ENCODE results near the gene PNLDC1. TPM values are rescaled to one million over a fixed set of nuclear protein-coding genes. Genes with fewer than 3 reads are reported as not detected.
A peak's percentile ranks its signal among the peaks of the same experiment; 100 is the strongest.
"Not testable (repeated sequence)": the region's sequence is repeated elsewhere in the genome, so short reads cannot be mapped to it uniquely, and the experiment has no call there.

PNLDC1 gene
- total and polyA plus RNA-seq, 2 donors, result 0.15 TPM; not detected in 1

GRCh38 chr6:159862103-159862502 is 62.0 kb downstream of the PNLDC1 start:
- Histone ChIP-seq H3K36me3 (ENCODE audit: insufficient read depth) (no peaks in the 10 kb centered on the region), H3K4me3 (ENCODE audit: low read depth, low read length) (no peak overlapping the region), H3K4me1 (ENCODE audit: insufficient read depth) (no peaks in the 10 kb centered on the region), H3K27ac (ENCODE audit: low read depth) (no peak overlapping the region)
- no peak for DNase-seq (ENCODE audit: extremely low spot score)
- WGBS, result 79% methylated on average over 5 of the region's 5 CpGs

- H3K27ac ChIP-seq (ENCODE audit: low read depth); H3K36me3 ChIP-seq (ENCODE audit: insufficient read depth); H3K4me1 ChIP-seq (ENCODE audit: insufficient read depth); H3K4me3 ChIP-seq (ENCODE audit: low read depth, low read length): not testable (repeated sequence)
- WGBS, result 27% methylated on average over 5 of the region's 5 CpGs
- DNase-seq (ENCODE audit: extremely low spot score), result peak; percentile 65
Observed at GRCh38 chr6:159863341-159863740, 63.3 kb downstream of the PNLDC1 start.

GRCh38 chr6:159865226-159865920 is 65.3 kb downstream of the PNLDC1 start:
- 86% methylated on average over 12 of the region's 12 CpGs for WGBS
- Histone ChIP-seq H3K36me3 (ENCODE audit: insufficient read depth) (no peaks in the 10 kb centered on the region), H3K27ac (ENCODE audit: low read depth) (no peak overlapping the region), H3K4me1 (ENCODE audit: insufficient read depth) (no peaks in the 10 kb centered on the region), H3K4me3 (ENCODE audit: low read depth, low read length) (no peak overlapping the region)
- no peak for DNase-seq (ENCODE audit: extremely low spot score)

- H3K36me3 ChIP-seq (ENCODE audit: insufficient read depth), result no peaks in the 10 kb centered on the region
- no peak overlapping the region for H3K27ac ChIP-seq (ENCODE audit: low read depth)
- 87% methylated on average over 28 of the region's 28 CpGs for WGBS
- H3K4me1 ChIP-seq (ENCODE audit: insufficient read depth), result no peaks in the 10 kb centered on the region
- DNase-seq (ENCODE audit: extremely low spot score), result no peak
- no peak overlapping the region for H3K4me3 ChIP-seq (ENCODE audit: low read depth, low read length)
Observed at GRCh38 chr6:159866286-159867247, 66.5 kb downstream of the PNLDC1 start.

Small RNA genes lying within 50 kb of the gene (small RNA-seq; reads per million reads assigned to genes)
- gene SNORA20, result 58.7 reads per million, percentile 97 among the genes with 10 or more reads in this experiment
- gene SNORA29, result not detected

Other genes starting within 250 kb of the PNLDC1 start
- gene SOD2, start 107.0 kb upstream of the PNLDC1 start, total RNA-seq, result 103 TPM
- gene SOD2, start 107.0 kb upstream of the PNLDC1 start, polyA plus RNA-seq, result 521 TPM
- gene WTAP, start 72.8 kb upstream of the PNLDC1 start, total RNA-seq, result 103 TPM
- 73.5 TPM for gene WTAP, start 72.8 kb upstream of the PNLDC1 start, polyA plus RNA-seq
- gene ACAT2, start 38.2 kb upstream of the PNLDC1 start, total RNA-seq, result 16.6 TPM
- gene ACAT2, start 38.2 kb upstream of the PNLDC1 start, polyA plus RNA-seq, result 16.3 TPM
- 137 TPM for gene TCP1, start 10.7 kb upstream of the PNLDC1 start, total RNA-seq
- 147 TPM for gene TCP1, start 10.7 kb upstream of the PNLDC1 start, polyA plus RNA-seq
- gene MRPL18, start 9.8 kb upstream of the PNLDC1 start, total RNA-seq, result 58.0 TPM
- gene MRPL18, start 9.8 kb upstream of the PNLDC1 start, polyA plus RNA-seq, result 77.7 TPM
- gene MAS1, start 90.7 kb downstream of the PNLDC1 start, total RNA-seq, result 0.05 TPM
- gene MAS1, start 90.7 kb downstream of the PNLDC1 start, polyA plus RNA-seq, result not detected
- gene IGF2R, start 168.8 kb downstream of the PNLDC1 start, total RNA-seq, result 46.6 TPM
- 32.1 TPM for gene IGF2R, start 168.8 kb downstream of the PNLDC1 start, polyA plus RNA-seq

All from urinary bladder (tissue), 4 donors.